ENCODE measurements around the gene IL23A.

The IL23A gene

DNA sequence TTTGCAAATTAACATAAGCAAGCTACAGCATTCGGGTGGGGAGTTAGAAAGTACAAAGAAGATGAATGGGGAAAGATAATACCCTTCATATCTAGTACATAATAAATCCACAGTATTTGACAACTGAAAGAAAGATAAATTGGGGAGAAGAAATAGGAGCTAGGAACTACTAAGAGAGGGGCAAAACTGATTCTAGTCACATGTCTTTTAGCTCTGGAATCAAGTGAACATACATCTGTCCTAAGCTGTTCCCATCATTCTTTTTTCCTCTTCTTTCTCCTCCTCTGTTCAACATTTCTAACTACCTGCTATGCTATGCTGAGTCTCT, 39.3 kb downstream of the IL23A start:
- H3K4me1 Mint-ChIP-seq: no peaks in the 10 kb centered on the region
- no peaks in the 10 kb centered on the region for H3K36me3 Mint-ChIP-seq (ENCODE audit: insufficient read depth)
- no peak overlapping the region for H3K4me3 Mint-ChIP-seq
- no peaks in the 10 kb centered on the region for H3K9me3 Mint-ChIP-seq
- H3K27ac Mint-ChIP-seq (ENCODE audit: low read depth): no peak overlapping the region
- DNase-seq (ENCODE audit: low spot score in 2 of 2) (no peak), ATAC-seq (replicated peaks; ENCODE audit: extremely low read depth, poor library complexity, severe bottlenecking) (no peak)
- H3K27me3 Mint-ChIP-seq: no peaks in the 10 kb centered on the region

DNA sequence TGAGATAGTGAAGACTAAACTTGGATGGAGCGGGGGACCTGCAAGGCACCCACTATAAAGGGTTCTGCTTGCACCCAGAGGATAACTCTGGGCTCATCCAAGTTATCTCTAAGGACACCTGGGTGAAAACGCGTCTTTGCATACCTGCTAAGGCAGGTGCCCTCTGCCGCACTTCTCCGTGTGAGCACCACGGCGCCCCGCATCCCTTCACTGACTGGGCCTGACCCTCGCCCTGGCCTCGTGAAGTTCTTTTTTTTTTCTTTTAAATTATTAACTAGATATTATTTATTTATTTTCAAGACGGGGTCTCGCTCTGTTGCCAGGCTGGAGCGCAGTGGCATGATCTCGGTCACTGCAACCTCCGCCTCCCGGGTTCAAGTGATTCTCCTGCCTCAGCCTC, 43.9 kb downstream of the IL23A start:
- Mint-ChIP-seq H3K9me3 (no peaks in the 10 kb centered on the region), H3K4me1 (no peaks in the 10 kb centered on the region), H3K4me3 (no peak overlapping the region), H3K36me3 (ENCODE audit: insufficient read depth) (peaks cover 2% of the 10 kb centered on the region), H3K27ac (ENCODE audit: low read depth) (no peak overlapping the region), H3K27me3 (no peaks in the 10 kb centered on the region)
- ATAC-seq (replicated peaks; ENCODE audit: extremely low read depth, poor library complexity, severe bottlenecking) (no peak), DNase-seq (ENCODE audit: low spot score in 2 of 2) (no peak)

DNA sequence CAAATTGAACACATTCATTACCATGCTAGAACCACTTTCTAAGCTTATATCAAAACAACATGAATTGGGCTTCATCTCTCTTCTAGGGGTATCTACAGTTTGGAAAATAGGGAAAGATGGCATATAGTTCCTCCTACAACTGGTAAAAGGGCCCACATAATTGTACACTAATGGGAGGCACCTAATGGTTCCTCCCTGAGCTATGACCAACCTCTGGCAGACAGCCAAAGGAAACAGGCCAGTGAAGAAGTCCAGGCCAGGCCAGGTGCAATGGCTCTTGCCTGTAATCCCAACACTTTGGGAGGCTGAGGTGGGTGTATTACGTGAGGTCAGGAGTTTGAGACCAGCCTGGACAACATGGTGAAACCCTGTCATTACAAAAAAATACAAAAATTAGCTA, 47.2 kb downstream of the IL23A start:
- no peak for ATAC-seq (replicated peaks; ENCODE audit: extremely low read depth, poor library complexity, severe bottlenecking)
- no peak for DNase-seq (ENCODE audit: low spot score in 2 of 2)
- Mint-ChIP-seq H3K27me3 (no peaks in the 10 kb centered on the region), H3K27ac (ENCODE audit: low read depth) (no peak overlapping the region), H3K9me3 (no peaks in the 10 kb centered on the region), H3K4me1 (no peaks in the 10 kb centered on the region), H3K4me3 (no peak overlapping the region), H3K36me3 (ENCODE audit: insufficient read depth) (peaks cover 2% of the 10 kb centered on the region)

DNA sequence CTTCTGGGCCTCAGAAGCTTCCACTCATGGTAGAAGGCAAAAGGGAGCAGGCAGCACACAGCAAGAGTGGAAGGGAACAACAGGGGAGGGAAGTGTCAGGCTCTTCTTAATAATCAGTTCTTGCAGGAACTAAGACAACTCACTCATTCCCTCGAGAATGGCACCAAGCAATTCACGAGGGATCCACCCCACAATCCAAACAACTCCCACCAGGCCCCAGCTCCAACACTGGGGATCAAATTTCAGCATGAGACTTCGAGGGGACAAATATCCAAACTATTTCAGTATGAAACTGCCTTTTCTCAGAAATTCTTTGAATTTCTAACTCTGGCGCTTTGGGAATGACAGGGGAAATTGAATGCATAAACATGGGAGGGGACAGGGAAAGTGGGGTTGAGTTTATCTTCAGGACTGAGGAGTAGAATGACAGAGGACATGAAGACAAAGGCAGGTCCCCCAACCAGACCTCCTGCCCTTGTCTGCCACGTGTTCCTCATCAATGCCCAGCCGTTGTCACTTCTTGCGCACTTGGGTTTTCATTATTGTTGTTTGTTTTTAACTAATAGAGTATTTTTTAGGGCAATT, 48.6 kb downstream of the IL23A start:
- H3K27me3 Mint-ChIP-seq: no peaks in the 10 kb centered on the region
- no peak overlapping the region for H3K27ac Mint-ChIP-seq (ENCODE audit: low read depth)
- no peaks in the 10 kb centered on the region for H3K9me3 Mint-ChIP-seq
- DNase-seq (ENCODE audit: low spot score in 2 of 2) (no peak), ATAC-seq (replicated peaks; ENCODE audit: extremely low read depth, poor library complexity, severe bottlenecking) (no peak)
- H3K4me3 Mint-ChIP-seq: no peak overlapping the region
- H3K4me1 Mint-ChIP-seq: no peaks in the 10 kb centered on the region
- peaks cover 2% of the 10 kb centered on the region for H3K36me3 Mint-ChIP-seq (ENCODE audit: insufficient read depth)

DNA sequence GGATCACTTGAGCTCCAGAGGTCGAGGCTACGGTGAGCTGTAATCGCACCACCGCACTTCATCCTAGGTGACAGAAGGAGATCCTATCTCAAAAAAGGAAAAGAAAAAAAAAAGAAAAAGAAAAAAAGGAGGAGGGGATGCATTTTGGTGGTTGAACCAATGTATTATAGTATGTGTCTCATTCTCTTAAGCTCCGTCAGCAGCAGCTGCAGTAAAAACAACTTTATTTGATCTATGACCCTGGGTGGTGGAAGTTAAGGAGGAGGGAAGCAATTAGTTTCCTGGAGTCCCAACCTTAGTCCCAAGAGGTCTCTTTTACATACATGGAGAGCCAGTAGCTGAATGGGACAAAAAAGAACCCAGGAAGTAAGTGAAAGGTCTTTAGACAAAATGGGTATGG, 50.7 kb downstream of the IL23A start:
- no peaks in the 10 kb centered on the region for H3K4me1 Mint-ChIP-seq
- ATAC-seq (replicated peaks; ENCODE audit: extremely low read depth, poor library complexity, severe bottlenecking) (no peak), DNase-seq (ENCODE audit: low spot score in 2 of 2) (no peak)
- no peaks in the 10 kb centered on the region for H3K27me3 Mint-ChIP-seq
- no peak overlapping the region for H3K27ac Mint-ChIP-seq (ENCODE audit: low read depth)
- H3K36me3 Mint-ChIP-seq (ENCODE audit: insufficient read depth): peaks cover 2% of the 10 kb centered on the region
- H3K4me3 Mint-ChIP-seq: no peak overlapping the region
- no peaks in the 10 kb centered on the region for H3K9me3 Mint-ChIP-seq

Measured in central memory CD8-positive, alpha-beta T cell (primary cell).